ENCODE data around the gene TRIP13. TPM values are rescaled to one million over a fixed set of nuclear protein-coding genes. Genes with fewer than 3 reads are reported as not detected.

TRIP13 gene
- total and polyA plus RNA-seq, 2 of the 13 experiments (the other 11 are each of a cell fraction or from before 2014, with no cell fraction given): 13.5 to 33.0 TPM

- TF ChIP-seq, protein P1, sequence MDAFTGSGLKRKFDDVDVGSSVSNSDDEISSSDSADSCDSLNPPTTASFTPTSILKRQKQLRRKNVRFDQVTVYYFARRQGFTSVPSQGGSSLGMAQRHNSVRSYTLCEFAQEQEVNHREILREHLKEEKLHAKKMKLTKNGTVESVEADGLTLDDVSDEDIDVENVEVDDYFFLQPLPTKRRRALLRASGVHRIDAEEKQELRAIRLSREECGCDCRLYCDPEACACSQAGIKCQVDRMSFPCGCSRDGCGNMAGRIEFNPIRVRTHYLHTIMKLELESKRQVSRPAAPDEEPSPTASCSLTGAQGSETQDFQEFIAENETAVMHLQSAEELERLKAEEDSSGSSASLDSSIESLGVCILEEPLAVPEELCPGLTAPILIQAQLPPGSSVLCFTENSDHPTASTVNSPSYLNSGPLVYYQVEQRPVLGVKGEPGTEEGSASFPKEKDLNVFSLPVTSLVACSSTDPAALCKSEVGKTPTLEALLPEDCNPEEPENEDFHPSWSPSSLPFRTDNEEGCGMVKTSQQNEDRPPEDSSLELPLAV (CRISPR knock-in tag; conservative IDR thresholded peaks at IDR 0.05; ENCODE audit: low read depth): no peak
- TF ChIP-seq POLR2AphosphoS2 (IDR thresholded peaks at IDR 0.05; ENCODE audit: low read depth, low read length): peak; percentile 52; the same call in 1 of the 2 replicates
- TF ChIP-seq ARNT (IDR thresholded peaks at IDR 0.05): no peak
- TF ChIP-seq ZNF646 (CRISPR knock-in tag; IDR thresholded peaks at IDR 0.05): peak; percentile 80
- peak; percentile 1; the same call in 1 of the 2 replicates for TF ChIP-seq CREB1 (IDR thresholded peaks at IDR 0.05)
- no peak for TF ChIP-seq CREB1 (CRISPR knock-in tag; IDR thresholded peaks at IDR 0.05)
- no peak for TF ChIP-seq XRCC5 (optimal IDR thresholded peaks at IDR 0.05; ENCODE audit: low read length)
- TF ChIP-seq MNT (IDR thresholded peaks at IDR 0.05): peak; percentile 44; the same call in 1 of the 2 replicates
- no peak for TF ChIP-seq ZC3H4 (CRISPR knock-in tag; IDR thresholded peaks at IDR 0.05; ENCODE audit: borderline replicate concordance)
- TF ChIP-seq ZNF138 (CRISPR knock-in tag; IDR thresholded peaks at IDR 0.05; ENCODE audit: low read depth): no peak
- TF ChIP-seq BRD4 (CRISPR knock-in tag; IDR thresholded peaks at IDR 0.05): 0 out of 2 replicates have a peak, but pooled peaks have one; percentile 2
These were observed 35.9 kb upstream of the TRIP13 start (continued) for GRCh38 chr5:856531-857425.

Measured in HepG2 (cell line).